GM12878 (cell line): ENCODE data around the gene PHYH.

Experiments
- CTCF ChIP-seq, 3 experiments: IDR thresholded peaks in 2 of 3; conservative IDR thresholded peaks in 1 of 3; 2 replicates each; pipeline ENCODE4 v1.5.1; 2011; ENCODE audit warnings: low read depth in 3 of 3, low read length in 3 of 3, mild to moderate bottlenecking in 3 of 3, control low read depth in 2 of 3, moderate library complexity in 2 of 3, inconsistent platforms in 1 of 3, mixed read lengths in 1 of 3; ENCODE audit not compliant: control insufficient read depth in 2 of 3, insufficient read depth in 1 of 3; ENCODE audit errors: extremely low read depth in 1 of 3
- PBX3 ChIP-seq: IDR thresholded peaks from 2 replicates; pipeline ENCODE4 v1.6.1; 2011; ENCODE audit warnings: mild to moderate bottlenecking, low read depth, low read length, moderate library complexity; ENCODE audit not compliant: insufficient replicate concordance
- POLR2A ChIP-seq: IDR thresholded peaks from 2 replicates; pipeline ENCODE4 v1.6.1; 2011; ENCODE audit warnings: low read depth, mild to moderate bottlenecking, low read length
- POLR2AphosphoS5 ChIP-seq: IDR thresholded peaks from 2 replicates; pipeline ENCODE4 v1.6.1; 2011; ENCODE audit warnings: mild to moderate bottlenecking, low read length, inconsistent platforms
- USF2 ChIP-seq: IDR thresholded peaks from 2 replicates; pipeline ENCODE4 v1.6.1; 2011; ENCODE audit warnings: low read depth, low read length, improper control_type of control experiment, borderline replicate concordance
- YY1 ChIP-seq: IDR thresholded peaks from 2 replicates; pipeline ENCODE4 v1.6.1; 2011; ENCODE audit warnings: low read depth, mild to moderate bottlenecking, low read length

GRCh38 chr10:13327534-13327933 lies 27.7 kb upstream of the PHYH start:
- TF ChIP-seq USF2: no peak
- TF ChIP-seq CTCF (IDR thresholded peaks at IDR 0.05 in 2 of 3, conservative IDR thresholded peaks at IDR 0.05 in 1 of 3; ENCODE audit: control insufficient read depth in 2 of 3, extremely low read depth in 1 of 3, insufficient read depth in 1 of 3, low read depth in 3 of 3, low read length in 3 of 3): no peak
- TF ChIP-seq PBX3: no peak
- TF ChIP-seq POLR2A: no peak
- no peak for TF ChIP-seq POLR2AphosphoS5
- no peak for TF ChIP-seq YY1
